Measurements from ENCODE around the gene PLXNA2.

DNA sequence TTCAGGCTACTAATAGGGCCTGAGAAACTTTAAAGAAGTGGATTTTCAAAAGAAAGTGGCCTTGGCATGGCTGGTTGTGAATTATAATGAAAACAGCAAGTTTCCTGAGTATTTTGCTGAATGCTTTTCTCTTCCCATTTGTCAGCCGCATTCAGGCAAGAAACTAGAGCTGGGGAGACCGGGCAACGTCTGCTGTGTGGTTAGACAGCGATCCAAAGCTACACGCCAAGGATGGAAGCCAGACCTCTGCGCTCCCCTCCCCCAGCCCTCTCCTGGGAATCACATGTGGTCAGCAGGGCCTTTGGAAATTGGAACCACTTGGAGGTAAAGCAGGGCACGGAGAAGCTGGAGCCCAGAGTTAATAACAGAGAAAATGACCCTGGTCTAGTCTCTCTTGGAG, 219.2 kb downstream of the PLXNA2 start:
- TF ChIP-seq ISL1 (CRISPR knock-in tag; IDR thresholded peaks at IDR 0.05) (no peak), ARNTL (CRISPR knock-in tag; IDR thresholded peaks at IDR 0.05; ENCODE audit: borderline replicate concordance, low read depth) (no peak), ZFP3 (CRISPR knock-in tag; IDR thresholded peaks at IDR 0.05) (no peak), TOX (CRISPR knock-in tag; IDR thresholded peaks at IDR 0.05; ENCODE audit: borderline replicate concordance) (no peak), ZNF70 (CRISPR knock-in tag; IDR thresholded peaks at IDR 0.05) (no peak), PATZ1 (CRISPR knock-in tag; IDR thresholded peaks at IDR 0.05; ENCODE audit: borderline replicate concordance) (no peak)
- TF ChIP-seq, protein P1, sequence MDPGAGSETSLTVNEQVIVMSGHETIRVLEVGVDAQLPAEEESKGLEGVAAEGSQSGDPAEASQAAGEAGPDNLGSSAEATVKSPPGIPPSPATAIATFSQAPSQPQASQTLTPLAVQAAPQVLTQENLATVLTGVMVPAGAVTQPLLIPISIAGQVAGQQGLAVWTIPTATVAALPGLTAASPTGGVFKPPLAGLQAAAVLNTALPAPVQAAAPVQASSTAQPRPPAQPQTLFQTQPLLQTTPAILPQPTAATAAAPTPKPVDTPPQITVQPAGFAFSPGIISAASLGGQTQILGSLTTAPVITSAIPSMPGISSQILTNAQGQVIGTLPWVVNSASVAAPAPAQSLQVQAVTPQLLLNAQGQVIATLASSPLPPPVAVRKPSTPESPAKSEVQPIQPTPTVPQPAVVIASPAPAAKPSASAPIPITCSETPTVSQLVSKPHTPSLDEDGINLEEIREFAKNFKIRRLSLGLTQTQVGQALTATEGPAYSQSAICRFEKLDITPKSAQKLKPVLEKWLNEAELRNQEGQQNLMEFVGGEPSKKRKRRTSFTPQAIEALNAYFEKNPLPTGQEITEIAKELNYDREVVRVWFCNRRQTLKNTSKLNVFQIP (CRISPR knock-in tag; IDR thresholded peaks at IDR 0.05; ENCODE audit: borderline replicate concordance, low read depth): no peak
